GM12878 (cell line): Measurements from ENCODE around the gene SLC6A11. TPM values are rescaled to one million over a fixed set of nuclear protein-coding genes. Genes with fewer than 3 reads are reported as not detected.

Experiments
- SIN3A ChIP-seq: IDR thresholded peaks from 2 replicates; pipeline ENCODE4 v1.6.1; 2012; ENCODE audit warnings: low read depth, low read length, improper control_type of control experiment
- SPI1 ChIP-seq: IDR thresholded peaks from 2 replicates; pipeline ENCODE4 v1.6.1; 2011; ENCODE audit warnings: low read depth, mild to moderate bottlenecking, low read length, moderate library complexity, borderline replicate concordance; ENCODE audit not compliant: insufficient read depth
- polyA plus RNA-seq, 11 experiments: library from polyadenylated mRNA; depleted of rRNA in 4 of 11; unstranded in 6 of 11; stranded (reverse) in 5 of 11; fragments of >200 nt; fragmentation: Nextera tagmentation in 4 of 11; fragmentation: Illumina TruSeq in 1 of 11; extraction: Ambion mirVana in 4 of 11; extraction: Trizol in 1 of 11; gene quantifications; 1 replicate in 1 of 11; 2 replicates in 10 of 11; pipeline versions ENCODE4 v1.2.1 to v1.2.3, GENCODE V29; 2011 to 2016; ENCODE audit warnings: inconsistent platforms in 2 of 11, missing spikeins in 2 of 11, low read depth in 1 of 11
- total RNA-seq, 4 experiments: library from RNA; depleted of rRNA in 3 of 4; stranded (reverse); fragments of >200 nt in 3 of 4; fragmentation: Illumina TruSeq in 1 of 4; extraction: Trizol in 1 of 4; gene quantifications; 2 replicates each; pipeline versions ENCODE4 v1.2.1 to v1.2.3, GENCODE V29; 2013 to 2021
- TF ChIP-seq, protein P1 (sequence below): fragments of 450-650 bp; formaldehyde crosslinking; IDR thresholded peaks from 2 replicates; pipeline ENCODE4 v1.5.0; 2022; ENCODE audit warnings: mild to moderate bottlenecking, missing genetic modification characterization
- TF ChIP-seq, protein P2 (sequence below): fragments of 450-650 bp; formaldehyde crosslinking; IDR thresholded peaks from 2 replicates; pipeline ENCODE4 v1.4.0; 2020; ENCODE audit warnings: mild to moderate bottlenecking, moderate library complexity

SLC6A11 gene
- total and polyA plus RNA-seq, 10 of the 15 experiments (the other 5 are each of a cell fraction or from before 2014, with no cell fraction given): not detected

DNA sequence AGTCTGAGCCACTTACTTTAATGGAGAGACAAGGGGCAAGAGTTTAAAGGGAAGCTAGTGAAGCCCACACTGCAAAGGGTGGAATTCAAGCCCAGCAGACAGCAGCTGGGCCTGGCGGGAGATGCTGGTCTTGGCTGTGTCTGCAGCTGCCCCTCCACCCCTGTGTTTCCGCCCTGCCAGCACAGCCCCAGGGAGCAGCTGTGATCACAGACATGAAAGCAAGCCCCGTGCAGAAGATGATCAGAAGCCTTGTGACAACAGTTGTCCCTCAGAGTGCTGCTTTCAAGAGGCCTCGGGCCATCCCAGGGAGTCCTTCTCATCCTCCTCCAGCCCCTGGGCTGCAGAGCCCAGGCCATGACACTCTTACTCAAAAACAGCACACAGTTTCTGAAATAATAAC is 152.4 kb downstream of the SLC6A11 start (continued):
- TF ChIP-seq, protein P1, sequence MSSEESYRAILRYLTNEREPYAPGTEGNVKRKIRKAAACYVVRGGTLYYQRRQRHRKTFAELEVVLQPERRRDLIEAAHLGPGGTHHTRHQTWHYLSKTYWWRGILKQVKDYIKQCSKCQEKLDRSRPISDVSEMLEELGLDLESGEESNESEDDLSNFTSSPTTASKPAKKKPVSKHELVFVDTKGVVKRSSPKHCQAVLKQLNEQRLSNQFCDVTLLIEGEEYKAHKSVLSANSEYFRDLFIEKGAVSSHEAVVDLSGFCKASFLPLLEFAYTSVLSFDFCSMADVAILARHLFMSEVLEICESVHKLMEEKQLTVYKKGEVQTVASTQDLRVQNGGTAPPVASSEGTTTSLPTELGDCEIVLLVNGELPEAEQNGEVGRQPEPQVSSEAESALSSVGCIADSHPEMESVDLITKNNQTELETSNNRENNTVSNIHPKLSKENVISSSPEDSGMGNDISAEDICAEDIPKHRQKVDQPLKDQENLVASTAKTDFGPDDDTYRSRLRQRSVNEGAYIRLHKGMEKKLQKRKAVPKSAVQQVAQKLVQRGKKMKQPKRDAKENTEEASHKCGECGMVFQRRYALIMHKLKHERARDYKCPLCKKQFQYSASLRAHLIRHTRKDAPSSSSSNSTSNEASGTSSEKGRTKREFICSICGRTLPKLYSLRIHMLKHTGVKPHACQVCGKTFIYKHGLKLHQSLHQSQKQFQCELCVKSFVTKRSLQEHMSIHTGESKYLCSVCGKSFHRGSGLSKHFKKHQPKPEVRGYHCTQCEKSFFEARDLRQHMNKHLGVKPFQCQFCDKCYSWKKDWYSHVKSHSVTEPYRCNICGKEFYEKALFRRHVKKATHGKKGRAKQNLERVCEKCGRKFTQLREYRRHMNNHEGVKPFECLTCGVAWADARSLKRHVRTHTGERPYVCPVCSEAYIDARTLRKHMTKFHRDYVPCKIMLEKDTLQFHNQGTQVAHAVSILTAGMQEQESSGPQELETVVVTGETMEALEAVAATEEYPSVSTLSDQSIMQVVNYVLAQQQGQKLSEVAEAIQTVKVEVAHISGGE (CRISPR knock-in tag): no peak
- TF ChIP-seq SPI1 (no peak), SIN3A (no peak)
- TF ChIP-seq, protein P2, sequence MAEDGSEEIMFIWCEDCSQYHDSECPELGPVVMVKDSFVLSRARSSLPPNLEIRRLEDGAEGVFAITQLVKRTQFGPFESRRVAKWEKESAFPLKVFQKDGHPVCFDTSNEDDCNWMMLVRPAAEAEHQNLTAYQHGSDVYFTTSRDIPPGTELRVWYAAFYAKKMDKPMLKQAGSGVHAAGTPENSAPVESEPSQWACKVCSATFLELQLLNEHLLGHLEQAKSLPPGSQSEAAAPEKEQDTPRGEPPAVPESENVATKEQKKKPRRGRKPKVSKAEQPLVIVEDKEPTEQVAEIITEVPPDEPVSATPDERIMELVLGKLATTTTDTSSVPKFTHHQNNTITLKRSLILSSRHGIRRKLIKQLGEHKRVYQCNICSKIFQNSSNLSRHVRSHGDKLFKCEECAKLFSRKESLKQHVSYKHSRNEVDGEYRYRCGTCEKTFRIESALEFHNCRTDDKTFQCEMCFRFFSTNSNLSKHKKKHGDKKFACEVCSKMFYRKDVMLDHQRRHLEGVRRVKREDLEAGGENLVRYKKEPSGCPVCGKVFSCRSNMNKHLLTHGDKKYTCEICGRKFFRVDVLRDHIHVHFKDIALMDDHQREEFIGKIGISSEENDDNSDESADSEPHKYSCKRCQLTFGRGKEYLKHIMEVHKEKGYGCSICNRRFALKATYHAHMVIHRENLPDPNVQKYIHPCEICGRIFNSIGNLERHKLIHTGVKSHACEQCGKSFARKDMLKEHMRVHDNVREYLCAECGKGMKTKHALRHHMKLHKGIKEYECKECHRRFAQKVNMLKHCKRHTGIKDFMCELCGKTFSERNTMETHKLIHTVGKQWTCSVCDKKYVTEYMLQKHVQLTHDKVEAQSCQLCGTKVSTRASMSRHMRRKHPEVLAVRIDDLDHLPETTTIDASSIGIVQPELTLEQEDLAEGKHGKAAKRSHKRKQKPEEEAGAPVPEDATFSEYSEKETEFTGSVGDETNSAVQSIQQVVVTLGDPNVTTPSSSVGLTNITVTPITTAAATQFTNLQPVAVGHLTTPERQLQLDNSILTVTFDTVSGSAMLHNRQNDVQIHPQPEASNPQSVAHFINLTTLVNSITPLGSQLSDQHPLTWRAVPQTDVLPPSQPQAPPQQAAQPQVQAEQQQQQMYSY (CRISPR knock-in tag): no peak
